Panc1 (cell line): ENCODE measurements around the gene ABHD14A. TPM values are rescaled to one million over a fixed set of nuclear protein-coding genes. Genes with fewer than 3 reads are reported as not detected.
A peak's percentile ranks its signal among the peaks of the same experiment; 100 is the strongest.

Source experiments
- ATAC-seq: fragments of 200-7000 bp; cut with Tn5 transposase; 2 replicates; pipeline ENCODE4 v1.9.1; 2020; ENCODE audit warnings: mild to moderate bottlenecking, moderate library complexity
- BruUV-seq: library from RNA; stranded (reverse); fragments of 400-500 nt; replicated peaks from 2 replicates; lab custom pipeline; 2021; lab: Mats Ljungman, UMichigan
- CTCF ChIA-PET: fragments of 300-600 bp; sonication (Branson Sonifier 250); formaldehyde crosslinking; loops from one replicate; lab custom pipeline; 2022; ENCODE audit warnings: antibody characterized with exemption; lab: Charles Lee
- POLR2A ChIA-PET: fragments of 300-600 bp; sonication (Branson Sonifier 250); formaldehyde crosslinking; loops from one replicate; lab custom pipeline; 2022; ENCODE audit warnings: antibody characterized with exemption; lab: Charles Lee
- DNase-seq: peaks from one replicate; pipeline ENCODE4 v3.0.0-alpha.2; 2010; ENCODE audit warnings: low read depth, low spot score
- H3K27ac ChIP-seq: 2 replicates; pipeline ENCODE4 v1.5.1; 2011; ENCODE audit warnings: mild to moderate bottlenecking, low read length, inconsistent platforms
- H3K27me3 ChIP-seq: fragments of 200-500 bp; sonication (Bioruptor generic); 2 replicates; pipeline ENCODE4 v1.6.0; 2014; ENCODE audit warnings: low read length, inconsistent platforms; ENCODE audit not compliant: control insufficient read depth, insufficient read depth
- H3K36me3 ChIP-seq: fragments of 200-500 bp; sonication (Bioruptor generic); 2 replicates; pipeline ENCODE4 v1.5.1; 2014; ENCODE audit warnings: inconsistent platforms, mild to moderate bottlenecking, low read length, moderate library complexity; ENCODE audit not compliant: control insufficient read depth, insufficient read depth
- H3K4me1 ChIP-seq: 2 replicates; pipeline ENCODE4 v1.5.1; 2011; ENCODE audit warnings: inconsistent platforms, mild to moderate bottlenecking, low read length, moderate library complexity; ENCODE audit not compliant: control insufficient read depth, insufficient read depth
- H3K4me3 ChIP-seq, 2 experiments: 2 replicates each; pipeline ENCODE4 v1.5.1; 2011 to 2012; ENCODE audit warnings: low read depth in 2 of 2, low read length in 2 of 2, mild to moderate bottlenecking in 2 of 2, inconsistent platforms in 1 of 2, moderate library complexity in 1 of 2
- H3K9me3 ChIP-seq: fragments of 200-500 bp; sonication (Bioruptor generic); 2 replicates; pipeline ENCODE4 v1.5.1; 2014; ENCODE audit warnings: low read depth, mild to moderate bottlenecking, inconsistent platforms, low read length, moderate library complexity; ENCODE audit not compliant: control insufficient read depth, insufficient read depth
- CTCF ChIP-seq: fragments of 450-650 bp; IDR thresholded peaks from 2 replicates; pipeline ENCODE4 v1.5.1; 2017; ENCODE audit warnings: mild to moderate bottlenecking
- POLR2AphosphoS5 ChIP-seq: IDR thresholded peaks from 2 replicates; pipeline ENCODE4 v1.6.1; 2012; ENCODE audit warnings: mild to moderate bottlenecking, low read depth, low read length, moderate library complexity
- REST ChIP-seq, 2 experiments: IDR thresholded peaks; 2 replicates each; pipeline ENCODE4 v1.6.1; 2011 to 2012; ENCODE audit warnings: low read depth in 2 of 2, control low read depth in 1 of 2, low read length in 1 of 2, mild to moderate bottlenecking in 1 of 2, moderate library complexity in 1 of 2; ENCODE audit not compliant: insufficient read depth in 1 of 2
- SIN3A ChIP-seq: IDR thresholded peaks from 2 replicates; pipeline ENCODE4 v1.6.1; 2012; ENCODE audit warnings: low read depth, mild to moderate bottlenecking, low read length, moderate library complexity, borderline replicate concordance; ENCODE audit not compliant: insufficient read depth
- TCF7L2 ChIP-seq: IDR thresholded peaks from 2 replicates; pipeline ENCODE4 v1.6.1; 2011; ENCODE audit warnings: mild to moderate bottlenecking, low read depth, low read length, inconsistent platforms
- in situ Hi-C: cut with HindIII; loops from 2 replicates; pipeline ENCODE4 v1.10.0; 2016; ENCODE audit warnings: low sequenced_read_pairs, low pct_unique_long_range_greater_than_20kb
- intact Hi-C: fragments of 100-400 bp; cut with micrococcal nuclease; formaldehyde crosslinking; loops from one replicate; pipeline ENCODE4 v1.10.0; 2022; ENCODE audit not compliant: unreplicated experiment
- total RNA-seq: library from RNA; stranded (reverse); gene quantifications from one replicate; pipeline ENCODE4 v1.2.1, GENCODE V29; 2021; ENCODE audit not compliant: unreplicated experiment

The ABHD14A gene
- total RNA-seq, 1 experiment from 2014 or later, result 11.3 TPM

GRCh38 chr3:51964521-51964920, 10.3 kb upstream of the ABHD14A start:
- POLR2A ChIA-PET, result no interaction called here
- H3K4me3 ChIP-seq, result no peak overlapping the region
- DNase-seq, result no peak

GRCh38 chr3:51966016-51966415, 8.8 kb upstream of the ABHD14A start:
- CTCF ChIA-PET, result no interaction called here
- intact Hi-C loops (no loop called here), in situ Hi-C loops (no loop called here)
- POLR2A ChIA-PET, result no interaction called here
- Histone ChIP-seq H3K4me3 (peak overlapping the region in 1 of 2 experiments; percentile 71; a peak in 1 of 4 replicates), H3K4me1 (peaks cover 12% of the 10 kb centered on the region), H3K27me3 (no peaks in the 10 kb centered on the region), H3K36me3 (no peaks in the 10 kb centered on the region), H3K27ac (no peak overlapping the region), H3K9me3 (no peaks in the 10 kb centered on the region)
- BruUV-seq, result no TSS peak
- DNase-seq (no peak), ATAC-seq (no peak)
- TF ChIP-seq CTCF (no peak), POLR2AphosphoS5 (no peak), TCF7L2 (no peak), SIN3A (no peak), REST (IDR thresholded peaks at IDR 0.05; ENCODE audit: insufficient read depth in 1 of 2, low read depth in 2 of 2, low read length in 1 of 2) (no peak)

More at GRCh38 chr3:51964521-51964920, 10.3 kb upstream of the ABHD14A start:
- Histone ChIP-seq H3K27me3 (no peaks in the 10 kb centered on the region), H3K36me3 (no peaks in the 10 kb centered on the region), H3K4me1 (peaks cover 5% of the 10 kb centered on the region), H3K27ac (no peak overlapping the region), H3K9me3 (no peaks in the 10 kb centered on the region)
- intact Hi-C loops (no loop called here), in situ Hi-C loops (no loop called here)
- no TSS peak for BruUV-seq
- CTCF ChIA-PET, result no interaction called here
- TF ChIP-seq TCF7L2, result no peak
- TF ChIP-seq SIN3A, result no peak
- no peak for TF ChIP-seq POLR2AphosphoS5
- no peak for TF ChIP-seq REST (IDR thresholded peaks at IDR 0.05; ENCODE audit: insufficient read depth in 1 of 2, low read depth in 2 of 2, low read length in 1 of 2)
- TF ChIP-seq CTCF, result no peak
- ATAC-seq, result no peak
